CD8-positive, alpha-beta memory T cell (primary cell): Measurements from ENCODE around the gene MYO5C. TPM values are rescaled to one million over a fixed set of nuclear protein-coding genes. Genes with fewer than 3 reads are reported as not detected.

Experiments used
- CTCF ChIA-PET: fragments of 350-600 bp; sonication (Branson Sonifier 250); formaldehyde crosslinking; loops from one replicate; lab custom pipeline; 2021; ENCODE audit warnings: antibody characterized with exemption; lab: Charles Lee
- POLR2A ChIA-PET: fragments of 350-600 bp; sonication (Branson Sonifier 250); formaldehyde crosslinking; loops from one replicate; lab custom pipeline; 2021; ENCODE audit warnings: antibody characterized with exemption; lab: Charles Lee
- DNase-seq, 5 donors: peaks; one replicate each; pipeline versions ENCODE4 v3.0.0 to v3.0.0-alpha.2; 2020 to 2022; ENCODE audit warnings: mixed read lengths in 1 of 5
- H3K27ac ChIP-seq: one replicate; pipeline ENCODE4 v1.7.0; 2013; ENCODE audit warnings: low read depth, mild to moderate bottlenecking, low read length, moderate library complexity
- H3K27me3 ChIP-seq: 2 replicates; pipeline ENCODE4 v1.7.0; 2013; ENCODE audit warnings: low read length, mild to moderate bottlenecking; ENCODE audit not compliant: insufficient read depth, poor library complexity, severe bottlenecking
- H3K36me3 ChIP-seq: 2 replicates; pipeline ENCODE4 v1.7.0; 2013; ENCODE audit warnings: mild to moderate bottlenecking, low read length, moderate library complexity; ENCODE audit not compliant: insufficient read depth
- H3K4me1 ChIP-seq: 2 replicates; pipeline ENCODE4 v1.7.0; 2013; ENCODE audit warnings: mild to moderate bottlenecking, low read length, moderate library complexity; ENCODE audit not compliant: insufficient read depth
- H3K4me3 ChIP-seq: 2 replicates; pipeline ENCODE4 v1.7.0; 2013; ENCODE audit warnings: mild to moderate bottlenecking, low read length
- H3K9me3 ChIP-seq: 2 replicates; pipeline ENCODE4 v1.7.0; 2013; ENCODE audit warnings: mild to moderate bottlenecking, low read length
- H3K27ac Mint-ChIP-seq, 8 donors: one replicate each; pipeline ENCODE4 v1.8.0; 2020 to 2021; ENCODE audit warnings: mixed read lengths in 8 of 8, mild to moderate bottlenecking in 6 of 8, inconsistent platforms in 3 of 8, moderate library complexity in 3 of 8
- H3K27me3 Mint-ChIP-seq, 2 donors: one replicate each; pipeline ENCODE4 v1.8.0; 2020 to 2021; ENCODE audit warnings: mixed read lengths in 2 of 2, mild to moderate bottlenecking in 1 of 2, moderate library complexity in 1 of 2
- H3K36me3 Mint-ChIP-seq, 3 donors: one replicate each; pipeline ENCODE4 v1.8.0; 2020 to 2021; ENCODE audit warnings: mixed read lengths in 3 of 3, inconsistent platforms in 1 of 3, mild to moderate bottlenecking in 1 of 3
- H3K4me1 Mint-ChIP-seq, 3 donors: one replicate each; pipeline ENCODE4 v1.8.0; 2020 to 2021; ENCODE audit warnings: mixed read lengths in 3 of 3, inconsistent platforms in 1 of 3, mild to moderate bottlenecking in 1 of 3
- H3K4me3 Mint-ChIP-seq, 7 donors: one replicate each; pipeline ENCODE4 v1.8.0; 2020 to 2021; ENCODE audit warnings: mixed read lengths in 7 of 7, mild to moderate bottlenecking in 6 of 7, moderate library complexity in 4 of 7, inconsistent platforms in 2 of 7
- H3K9me3 Mint-ChIP-seq, 5 donors: one replicate each; pipeline ENCODE4 v1.8.0; 2020 to 2022; ENCODE audit warnings: mixed read lengths in 5 of 5, mild to moderate bottlenecking in 3 of 5, moderate library complexity in 2 of 5, inconsistent platforms in 1 of 5
- polyA plus RNA-seq: library from polyadenylated mRNA; unstranded; fragments of 300-500 nt; fragmentation: Illumina TruSeq; gene quantifications from one replicate; pipeline ENCODE4 v1.2.3, GENCODE V29; 2021
- total RNA-seq, 2 experiments: library from RNA; stranded (reverse); gene quantifications; one replicate each; pipeline ENCODE4 v1.2.3, GENCODE V29; 2021

The MYO5C gene
- total and polyA plus RNA-seq, 3 experiments from 2014 or later = 0.18 to 0.48 (median 0.33) TPM

GRCh38 chr15:52185151-52185561, 110.4 kb downstream of the MYO5C start:
- Histone ChIP-seq H3K4me1 (peaks cover 8% of the 10 kb centered on the region), H3K9me3 (no peaks in the 10 kb centered on the region), H3K27ac (no peak overlapping the region), H3K36me3 (no peaks in the 10 kb centered on the region), H3K27me3 (no peaks in the 10 kb centered on the region), H3K4me3 (no peak overlapping the region)
- H3K9me3 Mint-ChIP-seq = no peaks in the 10 kb centered on the region
- H3K27ac Mint-ChIP-seq = no peak overlapping the region
- H3K27me3 Mint-ChIP-seq = no peaks in the 10 kb centered on the region
- no peak for DNase-seq
- ChIA-PET POLR2A (no interaction called here), CTCF (interaction anchor here (1.2 to 1.4 kb wide), 4 partner anchors 20 to 71 kb away, joined by 4 to 6 read pairs (median 5); no protein-coding TSS in a partner anchor)
- H3K36me3 Mint-ChIP-seq = peaks cover 0 to 6% (median 5%) of the 10 kb centered on the region in 3 donors
- H3K4me3 Mint-ChIP-seq = no peak overlapping the region
- peaks cover 13 to 23% (median 14%) of the 10 kb centered on the region in 3 donors for H3K4me1 Mint-ChIP-seq

GRCh38 chr15:52184721-52185120, 110.9 kb downstream of the MYO5C start:
- Histone ChIP-seq H3K27me3 (no peaks in the 10 kb centered on the region), H3K27ac (no peak overlapping the region), H3K9me3 (no peaks in the 10 kb centered on the region), H3K4me3 (no peak overlapping the region), H3K4me1 (peaks cover 8% of the 10 kb centered on the region), H3K36me3 (no peaks in the 10 kb centered on the region)
- H3K27me3 Mint-ChIP-seq = no peaks in the 10 kb centered on the region
- H3K9me3 Mint-ChIP-seq = no peaks in the 10 kb centered on the region
- no peak overlapping the region for H3K27ac Mint-ChIP-seq
- no peak overlapping the region for H3K4me3 Mint-ChIP-seq
- peaks cover 13 to 23% (median 14%) of the 10 kb centered on the region in 3 donors for H3K4me1 Mint-ChIP-seq
- ChIA-PET POLR2A (no interaction called here), CTCF (interaction anchor here (0.9 to 1.5 kb wide), 7 partner anchors 16 to 72 kb away, joined by 3 to 13 read pairs (median 5); no protein-coding TSS in a partner anchor)
- peaks cover 0 to 9% (median 6%) of the 10 kb centered on the region in 3 donors for H3K36me3 Mint-ChIP-seq
- no peak for DNase-seq

DNA sequence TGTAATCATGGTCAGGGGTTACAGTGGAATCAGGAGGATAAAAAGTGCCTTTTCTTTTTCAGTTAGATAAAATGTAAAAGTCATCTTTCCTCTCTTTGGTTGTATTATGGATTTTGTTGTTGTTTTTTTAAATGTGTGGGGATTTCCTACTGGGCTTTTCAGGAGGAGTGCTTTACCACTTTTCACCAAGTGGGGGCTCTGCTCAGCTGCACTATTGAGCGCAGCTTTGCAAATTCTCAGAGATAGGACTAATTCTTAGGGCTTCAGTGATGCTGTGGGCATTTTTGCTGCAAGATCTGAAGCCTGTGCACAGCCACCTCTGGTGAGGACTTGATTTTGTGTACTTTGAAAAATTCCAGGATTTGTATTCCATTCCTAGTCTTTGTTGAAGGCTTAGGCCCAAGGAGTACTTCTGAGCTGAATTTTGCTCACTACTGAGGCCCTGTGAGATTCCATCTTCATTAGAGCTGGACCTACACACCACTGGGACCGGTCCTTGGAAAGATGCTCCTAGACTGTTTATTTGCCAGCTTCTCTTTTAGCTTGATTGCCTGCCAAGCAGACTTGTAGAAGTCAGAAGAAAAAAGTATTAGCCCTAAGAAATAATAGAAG, 111.9 kb downstream of the MYO5C start:
- Mint-ChIP-seq H3K4me3 (peak overlapping the region in 2 of 7 donors; percentile 2 to 17), H3K4me1 (peaks cover 17 to 29% (median 19%) of the 10 kb centered on the region in 3 donors), H3K9me3 (no peaks in the 10 kb centered on the region), H3K36me3 (peaks cover 0 to 11% (median 6%) of the 10 kb centered on the region in 3 donors), H3K27me3 (no peaks in the 10 kb centered on the region), H3K27ac (peak overlapping the region in 3 of 8 donors; percentile 44 to 66 (median 55))
- Histone ChIP-seq H3K27ac (no peak overlapping the region), H3K4me3 (no peak overlapping the region), H3K9me3 (no peaks in the 10 kb centered on the region), H3K4me1 (peaks cover 10% of the 10 kb centered on the region), H3K36me3 (no peaks in the 10 kb centered on the region), H3K27me3 (no peaks in the 10 kb centered on the region)
- peak in 1 of 5 donors; percentile 16 for DNase-seq
- POLR2A ChIA-PET = interaction anchor here (0.5 kb wide), 1 partner anchor 35 kb away, joined by 4 read pairs; no protein-coding TSS in a partner anchor
- CTCF ChIA-PET = interaction anchor here (0.6 to 1.5 kb wide), 10 partner anchors 10 to 73 kb away, joined by 3 to 13 read pairs (median 3); no protein-coding TSS in a partner anchor

- Mint-ChIP-seq H3K9me3 (no peaks in the 10 kb centered on the region), H3K27ac (peak overlapping the region in 7 of 8 donors; percentile 14 to 87 (median 47)), H3K4me1 (peaks cover 27 to 43% (median 33%) of the 10 kb centered on the region in 3 donors), H3K36me3 (peaks cover 0 to 12% (median 8%) of the 10 kb centered on the region in 3 donors), H3K27me3 (no peaks in the 10 kb centered on the region), H3K4me3 (peak overlapping the region in 2 of 7 donors; percentile 20 to 69)
- Histone ChIP-seq H3K4me3 (no peak overlapping the region), H3K9me3 (no peaks in the 10 kb centered on the region), H3K27ac (no peak overlapping the region), H3K36me3 (no peaks in the 10 kb centered on the region), H3K4me1 (peaks cover 20% of the 10 kb centered on the region), H3K27me3 (no peaks in the 10 kb centered on the region)
- ChIA-PET POLR2A (no interaction called here), CTCF (interaction anchor here (1.0 kb wide), 1 partner anchor 45 kb away, joined by 3 read pairs; no protein-coding TSS in a partner anchor)
- no peak for DNase-seq
Observed at GRCh38 chr15:52181938-52182780, 113.4 kb downstream of the MYO5C start.

GRCh38 chr15:52180851-52181450, 114.7 kb downstream of the MYO5C start:
- ChIA-PET CTCF (interaction anchor here (1.0 to 3.9 kb wide), 7 partner anchors 8 to 45 kb away, joined by 4 to 26 read pairs (median 7); no protein-coding TSS in a partner anchor), POLR2A (interaction anchor here (0.6 to 2.1 kb wide), 7 partner anchors 23 to 498 kb away, joined by 3 to 24 read pairs (median 4); partner anchors contain the start of gene ATOSA)
- Histone ChIP-seq H3K4me3 (peak overlapping the region; percentile 66), H3K27ac (peak overlapping the region; percentile 99), H3K4me1 (peaks cover 20% of the 10 kb centered on the region), H3K27me3 (no peaks in the 10 kb centered on the region), H3K36me3 (no peaks in the 10 kb centered on the region), H3K9me3 (no peaks in the 10 kb centered on the region)
- no peaks in the 10 kb centered on the region for H3K9me3 Mint-ChIP-seq
- H3K36me3 Mint-ChIP-seq = peaks cover 0 to 21% (median 8%) of the 10 kb centered on the region in 3 donors
- peak overlapping the region; percentile 91 to 100 (median 97) for H3K27ac Mint-ChIP-seq
- H3K4me1 Mint-ChIP-seq = peaks cover 33 to 51% (median 41%) of the 10 kb centered on the region in 3 donors
- H3K4me3 Mint-ChIP-seq = peak overlapping the region; percentile 89 to 98 (median 91)
- H3K27me3 Mint-ChIP-seq = no peaks in the 10 kb centered on the region
- DNase-seq = no peak

GRCh38 chr15:52180196-52180835, 115.3 kb downstream of the MYO5C start:
- DNase-seq = peak in 4 of 5 donors; percentile 36 to 80 (median 74)
- Histone ChIP-seq H3K27ac (peak overlapping the region; percentile 99), H3K27me3 (no peaks in the 10 kb centered on the region), H3K9me3 (no peaks in the 10 kb centered on the region), H3K4me3 (peak overlapping the region; percentile 66), H3K36me3 (no peaks in the 10 kb centered on the region), H3K4me1 (peaks cover 20% of the 10 kb centered on the region)
- Mint-ChIP-seq H3K9me3 (no peaks in the 10 kb centered on the region), H3K4me1 (peaks cover 33 to 54% (median 43%) of the 10 kb centered on the region in 3 donors), H3K27ac (peak overlapping the region; percentile 91 to 100 (median 97)), H3K27me3 (no peaks in the 10 kb centered on the region), H3K4me3 (peak overlapping the region; percentile 89 to 98 (median 91)), H3K36me3 (peaks cover 0 to 20% (median 8%) of the 10 kb centered on the region in 3 donors)
- POLR2A ChIA-PET = interaction anchor here (0.5 to 2.1 kb wide), 13 partner anchors 9 to 1436 kb away, joined by 3 to 24 read pairs (median 4); partner anchors contain the start of genes ATOSA and MAPK6
- CTCF ChIA-PET = interaction anchor here (1.0 to 3.9 kb wide), 9 partner anchors 9 to 46 kb away, joined by 4 to 26 read pairs (median 6); no protein-coding TSS in a partner anchor
